ENCODE data around the gene LAMB1. TPM values are rescaled to one million over a fixed set of nuclear protein-coding genes. Genes with fewer than 3 reads are reported as not detected.

The LAMB1 gene
- total RNA-seq, 1 donor from 2014 or later: 335 TPM

GRCh38 chr7:107998660-107999480, 4.1 kb downstream of the LAMB1 start:
- no peak for DNase-seq

GRCh38 chr7:107998150-107998549, 4.8 kb downstream of the LAMB1 start:
- DNase-seq: no peak

- DNase-seq: no peak
These were observed 6.7 kb downstream of the LAMB1 start for GRCh38 chr7:107996072-107996882.

GRCh38 chr7:107995184-107996071, 7.5 kb downstream of the LAMB1 start:
- DNase-seq: peak; percentile 91

- peak; percentile 72 for DNase-seq
These were observed 8.4 kb downstream of the LAMB1 start for GRCh38 chr7:107994421-107995030.

GRCh38 chr7:107993891-107994291, 9.1 kb downstream of the LAMB1 start:
- DNase-seq: peak; percentile 88

GRCh38 chr7:107989618-107990373, 13.2 kb downstream of the LAMB1 start:
- DNase-seq: no peak

- DNase-seq: peak; percentile 90
These were observed 20.0 kb downstream of the LAMB1 start for GRCh38 chr7:107982918-107983389.

GRCh38 chr7:107982042-107982840, 20.7 kb downstream of the LAMB1 start:
- peak; percentile 65 for DNase-seq

GRCh38 chr7:107981466-107981865, 21.5 kb downstream of the LAMB1 start:
- DNase-seq: no peak

- DNase-seq: no peak
These were observed 22.2 kb downstream of the LAMB1 start for GRCh38 chr7:107980671-107981190.

- no peak for DNase-seq
These were observed 22.8 kb downstream of the LAMB1 start for GRCh38 chr7:107980171-107980570.

- no peak for DNase-seq
These were observed 24.0 kb downstream of the LAMB1 start for GRCh38 chr7:107978815-107979408.

GRCh38 chr7:107977048-107977447, 25.9 kb downstream of the LAMB1 start:
- DNase-seq: no peak

- DNase-seq: no peak
These were observed 26.3 kb downstream of the LAMB1 start for GRCh38 chr7:107976620-107977019.

- DNase-seq: no peak
These were observed 27.5 kb downstream of the LAMB1 start for GRCh38 chr7:107975394-107976013.

- DNase-seq: no peak
These were observed 29.1 kb downstream of the LAMB1 start for GRCh38 chr7:107973861-107974260.

- DNase-seq: peak; percentile 50
These were observed 30.0 kb downstream of the LAMB1 start for GRCh38 chr7:107972941-107973376.

- peak; percentile 95 for DNase-seq
These were observed 30.9 kb downstream of the LAMB1 start for GRCh38 chr7:107972075-107972482.

All from tongue (tissue), 2 donors.